ENCODE data around the gene TUBB3. TPM values are rescaled to one million over a fixed set of nuclear protein-coding genes. Genes with fewer than 3 reads are reported as not detected.
A peak's percentile ranks its signal among the peaks of the same experiment; 100 is the strongest.

TUBB3 gene
- total RNA-seq, 1 experiment from 2014 or later = 208 TPM

GRCh38 chr16:89898201-89898967 lies 24.8 kb upstream of the TUBB3 start:
- in situ Hi-C loops (cut with HindIII; ENCODE audit: low pct_unique_long_range_greater_than_20kb, low sequenced_read_pairs) = no loop called here
- DNase-seq (ENCODE audit: low read depth, low spot score) = no peak

GRCh38 chr16:89899879-89900481 lies 23.2 kb upstream of the TUBB3 start:
- no peak for DNase-seq (ENCODE audit: low read depth, low spot score)
- in situ Hi-C loops (cut with HindIII; ENCODE audit: low pct_unique_long_range_greater_than_20kb, low sequenced_read_pairs) = no loop called here

GRCh38 chr16:89900885-89901284 lies 22.3 kb upstream of the TUBB3 start:
- in situ Hi-C loops (cut with HindIII; ENCODE audit: low pct_unique_long_range_greater_than_20kb, low sequenced_read_pairs) = no loop called here
- DNase-seq (ENCODE audit: low read depth, low spot score) = no peak

- no peak for DNase-seq (ENCODE audit: low read depth, low spot score)
Measured at GRCh38 chr16:89902980-89903379, 20.2 kb upstream of the TUBB3 start.

GRCh38 chr16:89903908-89904515 lies 19.1 kb upstream of the TUBB3 start:
- in situ Hi-C loops (cut with HindIII; ENCODE audit: low pct_unique_long_range_greater_than_20kb, low sequenced_read_pairs) = no loop called here

More at GRCh38 chr16:89902980-89903379, 20.2 kb upstream of the TUBB3 start:
- in situ Hi-C loops (cut with HindIII; ENCODE audit: low pct_unique_long_range_greater_than_20kb, low sequenced_read_pairs) = no loop called here

GRCh38 chr16:89904606-89905510 lies 18.3 kb upstream of the TUBB3 start:
- in situ Hi-C loops (cut with HindIII; ENCODE audit: low pct_unique_long_range_greater_than_20kb, low sequenced_read_pairs) = no loop called here

More at GRCh38 chr16:89903908-89904515, 19.1 kb upstream of the TUBB3 start:
- DNase-seq (ENCODE audit: low read depth, low spot score) = no peak

GRCh38 chr16:89905511-89906139 lies 17.5 kb upstream of the TUBB3 start:
- DNase-seq (ENCODE audit: low read depth, low spot score) = no peak
- in situ Hi-C loops (cut with HindIII; ENCODE audit: low pct_unique_long_range_greater_than_20kb, low sequenced_read_pairs) = no loop called here

More at GRCh38 chr16:89904606-89905510, 18.3 kb upstream of the TUBB3 start:
- no peak for DNase-seq (ENCODE audit: low read depth, low spot score)

GRCh38 chr16:89906140-89907025 lies 16.8 kb upstream of the TUBB3 start:
- DNase-seq (ENCODE audit: low read depth, low spot score) = peak; percentile 92
- in situ Hi-C loops (cut with HindIII; ENCODE audit: low pct_unique_long_range_greater_than_20kb, low sequenced_read_pairs) = no loop called here

- in situ Hi-C loops (cut with HindIII; ENCODE audit: low pct_unique_long_range_greater_than_20kb, low sequenced_read_pairs) = no loop called here
- no peak for DNase-seq (ENCODE audit: low read depth, low spot score)
Measured at GRCh38 chr16:89907055-89907814, 15.9 kb upstream of the TUBB3 start.

GRCh38 chr16:89908236-89908635 lies 14.9 kb upstream of the TUBB3 start:
- in situ Hi-C loops (cut with HindIII; ENCODE audit: low pct_unique_long_range_greater_than_20kb, low sequenced_read_pairs) = no loop called here
- DNase-seq (ENCODE audit: low read depth, low spot score) = no peak

- peak; percentile 81 for DNase-seq (ENCODE audit: low read depth, low spot score)
- in situ Hi-C loops (cut with HindIII; ENCODE audit: low pct_unique_long_range_greater_than_20kb, low sequenced_read_pairs) = no loop called here
Measured at GRCh38 chr16:89909777-89910716, 13.1 kb upstream of the TUBB3 start.

GRCh38 chr16:89910717-89911354 lies 12.3 kb upstream of the TUBB3 start:
- in situ Hi-C loops (cut with HindIII; ENCODE audit: low pct_unique_long_range_greater_than_20kb, low sequenced_read_pairs) = no loop called here

GRCh38 chr16:89911375-89911774 lies 11.8 kb upstream of the TUBB3 start:
- no peak for DNase-seq (ENCODE audit: low read depth, low spot score)
- in situ Hi-C loops (cut with HindIII; ENCODE audit: low pct_unique_long_range_greater_than_20kb, low sequenced_read_pairs) = no loop called here

More at GRCh38 chr16:89910717-89911354, 12.3 kb upstream of the TUBB3 start:
- DNase-seq (ENCODE audit: low read depth, low spot score) = no peak

- in situ Hi-C loops (cut with HindIII; ENCODE audit: low pct_unique_long_range_greater_than_20kb, low sequenced_read_pairs) = no loop called here
- DNase-seq (ENCODE audit: low read depth, low spot score) = no peak
Measured at GRCh38 chr16:89912143-89912542, 11.0 kb upstream of the TUBB3 start.

All from SK-MEL-5 (cell line).